Measurements from ENCODE around the gene ULK2.

ULK2 gene

GRCh38 chr17:19740933-19741332 lies 126.8 kb downstream of the ULK2 start:
- DNase-seq (ENCODE audit: insufficient read length) (no peak), FAIRE-seq (no peak)
- TF ChIP-seq POLR2AphosphoS5 (IDR thresholded peaks at IDR 0.05; ENCODE audit: low read depth, low read length) (no peak), POLR2A (IDR thresholded peaks at IDR 0.05; ENCODE audit: low read depth, low read length) (no peak), TAF1 (IDR thresholded peaks at IDR 0.05; ENCODE audit: borderline replicate concordance, low read depth, low read length) (no peak)

GRCh38 chr17:19739241-19740201 lies 128.2 kb downstream of the ULK2 start:
- no peak for FAIRE-seq
- no peak for TF ChIP-seq TAF1 (IDR thresholded peaks at IDR 0.05; ENCODE audit: borderline replicate concordance, low read depth, low read length)
- TF ChIP-seq POLR2AphosphoS5 (IDR thresholded peaks at IDR 0.05; ENCODE audit: low read depth, low read length): no peak
- no peak for TF ChIP-seq POLR2A (IDR thresholded peaks at IDR 0.05; ENCODE audit: low read depth, low read length)
- DNase-seq (ENCODE audit: insufficient read length): no peak

GRCh38 chr17:19738757-19739156 lies 129.0 kb downstream of the ULK2 start:
- FAIRE-seq: no peak
- no peak for DNase-seq (ENCODE audit: insufficient read length)

GRCh38 chr17:19738073-19738449 lies 129.7 kb downstream of the ULK2 start:
- TF ChIP-seq POLR2AphosphoS5 (IDR thresholded peaks at IDR 0.05; ENCODE audit: low read depth, low read length) (no peak), POLR2A (IDR thresholded peaks at IDR 0.05; ENCODE audit: low read depth, low read length) (no peak), TAF1 (IDR thresholded peaks at IDR 0.05; ENCODE audit: borderline replicate concordance, low read depth, low read length) (no peak)
- FAIRE-seq: no peak

More at GRCh38 chr17:19738757-19739156, 129.0 kb downstream of the ULK2 start:
- TF ChIP-seq POLR2A (IDR thresholded peaks at IDR 0.05; ENCODE audit: low read depth, low read length): no peak
- no peak for TF ChIP-seq TAF1 (IDR thresholded peaks at IDR 0.05; ENCODE audit: borderline replicate concordance, low read depth, low read length)
- no peak for TF ChIP-seq POLR2AphosphoS5 (IDR thresholded peaks at IDR 0.05; ENCODE audit: low read depth, low read length)

GRCh38 chr17:19737305-19738072 lies 130.2 kb downstream of the ULK2 start:
- TF ChIP-seq POLR2A (IDR thresholded peaks at IDR 0.05; ENCODE audit: low read depth, low read length) (no peak), TAF1 (IDR thresholded peaks at IDR 0.05; ENCODE audit: borderline replicate concordance, low read depth, low read length) (no peak), POLR2AphosphoS5 (IDR thresholded peaks at IDR 0.05; ENCODE audit: low read depth, low read length) (no peak)
- DNase-seq (ENCODE audit: insufficient read length): no peak
- no peak for FAIRE-seq

More at GRCh38 chr17:19738073-19738449, 129.7 kb downstream of the ULK2 start:
- no peak for DNase-seq (ENCODE audit: insufficient read length)

- DNase-seq (ENCODE audit: insufficient read length): no peak
- no peak for TF ChIP-seq TAF1 (IDR thresholded peaks at IDR 0.05; ENCODE audit: borderline replicate concordance, low read depth, low read length)
- TF ChIP-seq POLR2AphosphoS5 (IDR thresholded peaks at IDR 0.05; ENCODE audit: low read depth, low read length): no peak
- no peak for TF ChIP-seq POLR2A (IDR thresholded peaks at IDR 0.05; ENCODE audit: low read depth, low read length)
These were observed 131.7 kb downstream of the ULK2 start for GRCh38 chr17:19736071-19736470.

GRCh38 chr17:19733953-19734526 lies 133.7 kb downstream of the ULK2 start:
- no peak for FAIRE-seq
- TF ChIP-seq POLR2A (IDR thresholded peaks at IDR 0.05; ENCODE audit: low read depth, low read length): no peak
- no peak for TF ChIP-seq TAF1 (IDR thresholded peaks at IDR 0.05; ENCODE audit: borderline replicate concordance, low read depth, low read length)
- no peak for TF ChIP-seq POLR2AphosphoS5 (IDR thresholded peaks at IDR 0.05; ENCODE audit: low read depth, low read length)
- no peak for DNase-seq (ENCODE audit: insufficient read length)

More at GRCh38 chr17:19736071-19736470, 131.7 kb downstream of the ULK2 start:
- FAIRE-seq: no peak

GRCh38 chr17:19731626-19732025 lies 136.1 kb downstream of the ULK2 start:
- FAIRE-seq (no peak), DNase-seq (ENCODE audit: insufficient read length) (no peak)
- TF ChIP-seq POLR2AphosphoS5 (IDR thresholded peaks at IDR 0.05; ENCODE audit: low read depth, low read length): no peak

GRCh38 chr17:19730843-19731242 lies 136.9 kb downstream of the ULK2 start:
- FAIRE-seq: no peak
- DNase-seq (ENCODE audit: insufficient read length): no peak
- no peak for TF ChIP-seq POLR2AphosphoS5 (IDR thresholded peaks at IDR 0.05; ENCODE audit: low read depth, low read length)

- no peak for TF ChIP-seq POLR2A (IDR thresholded peaks at IDR 0.05; ENCODE audit: low read depth, low read length)
- no peak for TF ChIP-seq TAF1 (IDR thresholded peaks at IDR 0.05; ENCODE audit: borderline replicate concordance, low read depth, low read length)
- no peak for TF ChIP-seq POLR2AphosphoS5 (IDR thresholded peaks at IDR 0.05; ENCODE audit: low read depth, low read length)
- no peak for FAIRE-seq
- no peak for DNase-seq (ENCODE audit: insufficient read length)
These were observed 137.8 kb downstream of the ULK2 start for GRCh38 chr17:19729900-19730299.

GRCh38 chr17:19728084-19728495 lies 139.6 kb downstream of the ULK2 start:
- TF ChIP-seq POLR2AphosphoS5 (IDR thresholded peaks at IDR 0.05; ENCODE audit: low read depth, low read length) (no peak), POLR2A (IDR thresholded peaks at IDR 0.05; ENCODE audit: low read depth, low read length) (no peak), TAF1 (IDR thresholded peaks at IDR 0.05; ENCODE audit: borderline replicate concordance, low read depth, low read length) (no peak)
- DNase-seq (ENCODE audit: insufficient read length) (no peak), FAIRE-seq (no peak)
